ENCODE measurements around the gene CKS2. TPM values are rescaled to one million over a fixed set of nuclear protein-coding genes. Genes with fewer than 3 reads are reported as not detected.
A peak's percentile ranks its signal among the peaks of the same experiment; 100 is the strongest.

Gene CKS2
- polyA plus RNA-seq, 1 experiment, result 128 TPM

DNA sequence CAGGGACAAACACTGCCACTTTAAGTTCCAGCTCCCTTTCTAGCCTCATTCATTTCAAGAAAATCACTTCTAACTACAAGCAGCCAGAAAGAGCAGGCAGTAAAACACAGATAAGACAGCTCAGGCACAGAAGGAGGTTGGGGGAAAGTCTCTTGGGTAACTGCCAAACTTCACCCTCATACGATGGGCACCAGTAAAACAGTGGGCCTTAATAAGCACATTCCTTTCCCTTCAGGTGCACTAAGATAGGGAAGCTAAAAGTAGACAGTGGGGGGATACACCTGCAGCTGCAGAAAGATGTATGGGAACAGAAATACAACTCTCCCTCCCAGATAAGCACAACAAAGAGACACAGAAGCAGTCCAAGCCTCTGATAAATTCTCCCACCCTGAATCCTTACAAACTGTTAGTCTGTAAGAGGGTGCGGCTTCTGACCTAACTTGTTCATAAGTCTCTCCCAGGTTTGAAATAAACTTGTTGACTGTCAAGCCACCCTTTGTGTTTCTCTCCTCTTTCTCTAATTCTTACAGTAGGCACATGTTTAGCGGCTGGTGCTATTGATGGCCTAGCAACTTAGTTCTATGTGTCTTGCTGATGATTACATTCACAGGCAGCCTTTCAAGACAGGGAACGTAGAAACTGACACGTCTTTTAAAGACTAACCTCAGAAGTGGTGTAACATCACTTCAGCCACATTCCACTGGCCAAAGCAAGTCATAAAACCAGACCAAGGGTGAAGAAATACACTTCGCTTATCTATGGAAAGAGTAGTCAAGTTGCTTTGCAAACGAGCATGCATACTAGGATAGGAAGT, 6.8 kb upstream of the CKS2 start:
- TF ChIP-seq, protein P1, sequence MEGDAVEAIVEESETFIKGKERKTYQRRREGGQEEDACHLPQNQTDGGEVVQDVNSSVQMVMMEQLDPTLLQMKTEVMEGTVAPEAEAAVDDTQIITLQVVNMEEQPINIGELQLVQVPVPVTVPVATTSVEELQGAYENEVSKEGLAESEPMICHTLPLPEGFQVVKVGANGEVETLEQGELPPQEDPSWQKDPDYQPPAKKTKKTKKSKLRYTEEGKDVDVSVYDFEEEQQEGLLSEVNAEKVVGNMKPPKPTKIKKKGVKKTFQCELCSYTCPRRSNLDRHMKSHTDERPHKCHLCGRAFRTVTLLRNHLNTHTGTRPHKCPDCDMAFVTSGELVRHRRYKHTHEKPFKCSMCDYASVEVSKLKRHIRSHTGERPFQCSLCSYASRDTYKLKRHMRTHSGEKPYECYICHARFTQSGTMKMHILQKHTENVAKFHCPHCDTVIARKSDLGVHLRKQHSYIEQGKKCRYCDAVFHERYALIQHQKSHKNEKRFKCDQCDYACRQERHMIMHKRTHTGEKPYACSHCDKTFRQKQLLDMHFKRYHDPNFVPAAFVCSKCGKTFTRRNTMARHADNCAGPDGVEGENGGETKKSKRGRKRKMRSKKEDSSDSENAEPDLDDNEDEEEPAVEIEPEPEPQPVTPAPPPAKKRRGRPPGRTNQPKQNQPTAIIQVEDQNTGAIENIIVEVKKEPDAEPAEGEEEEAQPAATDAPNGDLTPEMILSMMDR (IDR thresholded peaks at IDR 0.05; ENCODE audit: insufficient read depth, low read depth, low read length), result no peak
- no peak for DNase-seq (ENCODE audit: low read depth)
- Histone ChIP-seq H3K27me3 (ENCODE audit: control insufficient read depth, insufficient read depth, low read length) (no peaks in the 10 kb centered on the region), H3K4me3 (ENCODE audit: low read depth, low read length) (no peak overlapping the region), H3K36me3 (ENCODE audit: control insufficient read depth, insufficient read depth, low read length) (no peaks in the 10 kb centered on the region)
- POLR2A ChIA-PET, result no interaction called here
- CTCF ChIA-PET, result interaction anchor here (0.6 kb wide), 1 partner anchor 858 kb away, joined by 3 read pairs; no protein-coding TSS in a partner anchor

DNA sequence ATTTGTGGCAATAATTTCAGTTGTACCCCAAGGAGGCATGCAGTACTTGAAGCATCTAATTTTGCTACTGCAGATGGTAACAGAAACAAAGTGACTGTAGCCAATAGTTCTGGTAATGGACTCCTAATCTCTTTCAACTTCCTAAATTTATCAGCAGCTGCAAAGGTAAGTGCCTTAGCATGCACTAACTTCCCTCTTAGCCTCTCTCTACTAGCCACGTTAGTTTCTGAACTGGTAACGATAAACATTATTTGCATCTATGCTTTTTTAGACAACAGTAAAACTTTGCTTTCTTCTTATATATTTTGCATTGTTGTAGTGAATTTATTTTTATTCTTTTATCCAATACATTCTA, 6.2 kb upstream of the CKS2 start:
- Histone ChIP-seq H3K4me3 (ENCODE audit: low read depth, low read length) (no peak overlapping the region), H3K27me3 (ENCODE audit: control insufficient read depth, insufficient read depth, low read length) (no peaks in the 10 kb centered on the region), H3K36me3 (ENCODE audit: control insufficient read depth, insufficient read depth, low read length) (no peaks in the 10 kb centered on the region)
- TF ChIP-seq, protein P1 (IDR thresholded peaks at IDR 0.05; ENCODE audit: insufficient read depth, low read depth, low read length), result no peak
- ChIA-PET CTCF (no interaction called here), POLR2A (no interaction called here)
- DNase-seq (ENCODE audit: low read depth), result no peak

DNA sequence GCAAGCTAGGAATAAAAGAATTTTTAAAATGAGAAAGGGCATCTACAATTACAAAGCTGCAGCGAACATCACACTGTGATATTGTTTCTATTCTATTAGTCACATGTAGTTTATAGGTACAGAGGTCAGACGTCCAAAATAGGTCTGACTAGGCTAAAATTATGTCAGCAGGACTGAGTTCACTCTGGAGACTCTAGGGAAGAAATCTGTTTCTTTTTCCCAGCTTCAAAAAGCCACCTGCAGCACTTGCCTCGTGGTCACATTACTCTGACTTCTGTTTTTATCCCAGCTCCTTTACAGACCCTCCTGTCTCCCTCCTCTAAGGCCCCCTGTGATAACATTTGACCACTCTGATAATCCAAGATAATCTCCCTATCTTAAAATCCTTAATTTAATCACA, 5.1 kb upstream of the CKS2 start:
- ChIA-PET POLR2A (no interaction called here), CTCF (interaction anchor here (1.2 kb wide), 1 partner anchor 10 kb away, joined by 4 read pairs; no protein-coding TSS in a partner anchor)
- DNase-seq (ENCODE audit: low read depth), result no peak
- H3K36me3 ChIP-seq (ENCODE audit: control insufficient read depth, insufficient read depth, low read length), result no peaks in the 10 kb centered on the region
- no peaks in the 10 kb centered on the region for H3K27me3 ChIP-seq (ENCODE audit: control insufficient read depth, insufficient read depth, low read length)
- TF ChIP-seq, protein P1 (IDR thresholded peaks at IDR 0.05; ENCODE audit: insufficient read depth, low read depth, low read length), result no peak
- no peak overlapping the region for H3K4me3 ChIP-seq (ENCODE audit: low read depth, low read length)

DNA sequence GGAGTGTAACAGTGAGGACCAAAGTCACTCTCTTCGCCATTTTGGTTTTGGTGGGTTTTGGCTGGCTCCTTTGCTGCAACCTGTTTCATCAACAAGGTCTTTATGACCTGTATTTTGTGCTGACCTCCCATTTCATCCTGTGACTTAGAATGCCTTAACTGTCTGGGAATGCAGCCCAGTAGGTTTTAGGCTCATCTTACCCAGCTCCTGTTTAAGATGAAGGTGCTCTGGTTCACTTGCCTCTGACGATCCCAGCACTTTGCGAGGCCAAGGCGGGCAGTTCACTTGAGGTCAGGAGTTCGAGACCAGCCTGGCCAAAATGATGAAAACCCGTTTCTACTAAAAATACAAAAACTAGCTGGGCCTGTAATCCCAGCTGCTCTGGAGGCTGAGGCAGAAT, 1.8 kb upstream of the CKS2 start:
- Histone ChIP-seq H3K4me3 (ENCODE audit: low read depth, low read length) (no peak overlapping the region), H3K36me3 (ENCODE audit: control insufficient read depth, insufficient read depth, low read length) (no peaks in the 10 kb centered on the region), H3K27me3 (ENCODE audit: control insufficient read depth, insufficient read depth, low read length) (no peaks in the 10 kb centered on the region)
- ChIA-PET CTCF (no interaction called here), POLR2A (interaction anchor here (0.7 kb wide), 1 partner anchor 704 kb away, joined by 16 read pairs; no protein-coding TSS in a partner anchor)
- TF ChIP-seq, protein P1 (IDR thresholded peaks at IDR 0.05; ENCODE audit: insufficient read depth, low read depth, low read length), result no peak
- no peak for DNase-seq (ENCODE audit: low read depth)

DNA sequence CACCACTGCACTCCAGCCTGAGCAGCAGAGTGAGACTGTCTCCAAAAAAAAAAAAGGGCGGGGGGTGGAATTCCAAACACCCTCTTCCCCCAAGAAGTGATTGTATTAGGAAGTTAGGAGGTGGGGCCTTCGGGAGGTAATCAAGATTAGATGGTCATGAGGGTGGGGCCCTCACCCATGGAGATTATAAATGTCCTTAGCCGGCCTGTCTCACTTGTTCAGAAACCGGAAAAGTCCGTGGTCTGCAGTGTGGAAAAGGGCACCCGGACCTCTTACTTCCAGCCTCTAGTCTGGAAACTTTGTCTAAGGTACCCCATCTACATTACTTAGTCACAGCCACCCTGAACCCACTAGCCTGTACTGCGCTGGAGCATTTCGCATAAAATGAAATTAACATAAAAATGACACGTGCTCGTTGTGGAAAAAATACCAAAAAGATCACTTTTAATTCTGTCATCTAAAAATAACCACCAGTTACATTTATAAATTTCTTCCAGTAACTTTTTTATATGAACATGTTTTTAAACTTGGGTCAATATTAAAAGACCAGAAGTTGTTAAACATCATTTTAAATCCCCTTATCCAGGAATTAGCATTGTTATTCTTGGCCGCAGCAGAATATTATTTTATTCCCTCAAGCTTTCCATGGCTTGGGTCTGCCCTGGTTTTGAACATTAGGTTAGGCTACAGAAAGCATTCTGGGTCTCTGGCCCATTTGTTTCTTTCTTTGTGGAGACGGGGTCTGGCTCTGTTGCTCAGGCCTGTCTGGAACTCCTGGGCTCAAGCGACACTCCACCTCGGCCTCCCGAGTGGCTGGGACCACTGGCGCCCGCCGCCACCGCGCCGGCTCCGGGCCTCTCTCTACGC, 1.2 kb upstream of the CKS2 start:
- TF ChIP-seq, protein P1 (IDR thresholded peaks at IDR 0.05; ENCODE audit: insufficient read depth, low read depth, low read length), result no peak
- DNase-seq (ENCODE audit: low read depth), result no peak
- CTCF ChIA-PET, result no interaction called here
- Histone ChIP-seq H3K27me3 (ENCODE audit: control insufficient read depth, insufficient read depth, low read length) (no peaks in the 10 kb centered on the region), H3K4me3 (ENCODE audit: low read depth, low read length) (peak overlapping the region; percentile 65), H3K36me3 (ENCODE audit: control insufficient read depth, insufficient read depth, low read length) (no peaks in the 10 kb centered on the region)
- POLR2A ChIA-PET, result interaction anchor here (0.6 to 0.7 kb wide), 2 partner anchors 705 to 1596 kb away, joined by 3 to 16 read pairs; no protein-coding TSS in a partner anchor
